ENCODE data around the gene SSH3.

The SSH3 gene

GRCh38 chr11:67292671-67293070 is 10.7 kb upstream of the SSH3 start:
- TF ChIP-seq TOX (CRISPR knock-in tag; IDR thresholded peaks at IDR 0.05; ENCODE audit: borderline replicate concordance), result no peak
- TF ChIP-seq GLIS3 (CRISPR knock-in tag; IDR thresholded peaks at IDR 0.05), result no peak
- no peak for TF ChIP-seq ZNF70 (CRISPR knock-in tag; IDR thresholded peaks at IDR 0.05)
- no peak for TF ChIP-seq ZNF8 (CRISPR knock-in tag; IDR thresholded peaks at IDR 0.05)
- no peak for TF ChIP-seq PATZ1 (CRISPR knock-in tag; IDR thresholded peaks at IDR 0.05; ENCODE audit: borderline replicate concordance)
- no peak for TF ChIP-seq CSDC2 (CRISPR knock-in tag; IDR thresholded peaks at IDR 0.05)
- TF ChIP-seq SNAI2 (CRISPR knock-in tag; IDR thresholded peaks at IDR 0.05), result no peak
- TF ChIP-seq ZFP3 (CRISPR knock-in tag; IDR thresholded peaks at IDR 0.05), result no peak
- TF ChIP-seq ZFP30 (CRISPR knock-in tag; IDR thresholded peaks at IDR 0.05), result no peak
- TF ChIP-seq ARNTL (CRISPR knock-in tag; IDR thresholded peaks at IDR 0.05; ENCODE audit: borderline replicate concordance, low read depth), result no peak
- no peak for TF ChIP-seq TSHZ2 (CRISPR knock-in tag; IDR thresholded peaks at IDR 0.05)
- TF ChIP-seq ISL1 (CRISPR knock-in tag; IDR thresholded peaks at IDR 0.05), result no peak; the same call in 1 of the 2 replicates
- no peak for TF ChIP-seq TCF4 (CRISPR knock-in tag; IDR thresholded peaks at IDR 0.05; ENCODE audit: borderline replicate concordance)
- no peak for TF ChIP-seq ZNF565 (CRISPR knock-in tag; conservative IDR thresholded peaks at IDR 0.05; ENCODE audit: low read depth)
- TF ChIP-seq CREB5 (CRISPR knock-in tag; IDR thresholded peaks at IDR 0.05; ENCODE audit: low read depth), result no peak
- TF ChIP-seq ZC3H10 (CRISPR knock-in tag; IDR thresholded peaks at IDR 0.05), result no peak
- no peak for TF ChIP-seq RARB (CRISPR knock-in tag; IDR thresholded peaks at IDR 0.05)
- TF ChIP-seq ESRRG (CRISPR knock-in tag; IDR thresholded peaks at IDR 0.05), result no peak
- ATAC-seq, result no peak

- TF ChIP-seq GLIS3 (CRISPR knock-in tag; IDR thresholded peaks at IDR 0.05), result no peak
- TF ChIP-seq ZFP3 (CRISPR knock-in tag; IDR thresholded peaks at IDR 0.05), result no peak
- TF ChIP-seq POU6F1 (CRISPR knock-in tag; IDR thresholded peaks at IDR 0.05; ENCODE audit: borderline replicate concordance, low read depth), result no peak
- no peak for TF ChIP-seq CSRNP3 (CRISPR knock-in tag; IDR thresholded peaks at IDR 0.05)
- TF ChIP-seq CSDC2 (CRISPR knock-in tag; IDR thresholded peaks at IDR 0.05), result no peak
- TF ChIP-seq ZFP30 (CRISPR knock-in tag; IDR thresholded peaks at IDR 0.05), result no peak
- no peak for TF ChIP-seq PATZ1 (CRISPR knock-in tag; IDR thresholded peaks at IDR 0.05; ENCODE audit: borderline replicate concordance)
- no peak for TF ChIP-seq BACH2 (CRISPR knock-in tag; IDR thresholded peaks at IDR 0.05; ENCODE audit: borderline replicate concordance)
- TF ChIP-seq ISL1 (CRISPR knock-in tag; IDR thresholded peaks at IDR 0.05), result no peak
- TF ChIP-seq ZNF565 (CRISPR knock-in tag; conservative IDR thresholded peaks at IDR 0.05; ENCODE audit: low read depth), result no peak
- TF ChIP-seq CREB5 (CRISPR knock-in tag; IDR thresholded peaks at IDR 0.05; ENCODE audit: low read depth), result no peak
- TF ChIP-seq TOX (CRISPR knock-in tag; IDR thresholded peaks at IDR 0.05; ENCODE audit: borderline replicate concordance), result no peak
- no peak for TF ChIP-seq TCF4 (CRISPR knock-in tag; IDR thresholded peaks at IDR 0.05; ENCODE audit: borderline replicate concordance)
- TF ChIP-seq ZC3H10 (CRISPR knock-in tag; IDR thresholded peaks at IDR 0.05), result no peak
- TF ChIP-seq TSHZ2 (CRISPR knock-in tag; IDR thresholded peaks at IDR 0.05), result no peak
- no peak for TF ChIP-seq PPARA (CRISPR knock-in tag; IDR thresholded peaks at IDR 0.05; ENCODE audit: borderline replicate concordance)
- ATAC-seq, result no peak
Observed at GRCh38 chr11:67293090-67293489, 10.2 kb upstream of the SSH3 start.
